Panc1 (cell line): Measurements from ENCODE around the gene SERPIND1. TPM values are rescaled to one million over a fixed set of nuclear protein-coding genes. Genes with fewer than 3 reads are reported as not detected.

Experiments
- ATAC-seq: fragments of 200-7000 bp; cut with Tn5 transposase; 2 replicates; pipeline ENCODE4 v1.9.1; 2020; ENCODE audit warnings: mild to moderate bottlenecking, moderate library complexity
- BruUV-seq: library from RNA; stranded (reverse); fragments of 400-500 nt; replicated peaks from 2 replicates; lab custom pipeline; 2021; lab: Mats Ljungman, UMichigan
- CTCF ChIA-PET: fragments of 300-600 bp; sonication (Branson Sonifier 250); formaldehyde crosslinking; loops from one replicate; lab custom pipeline; 2022; ENCODE audit warnings: antibody characterized with exemption; lab: Charles Lee
- POLR2A ChIA-PET: fragments of 300-600 bp; sonication (Branson Sonifier 250); formaldehyde crosslinking; loops from one replicate; lab custom pipeline; 2022; ENCODE audit warnings: antibody characterized with exemption; lab: Charles Lee
- DNase-seq: peaks from one replicate; pipeline ENCODE4 v3.0.0-alpha.2; 2010; ENCODE audit warnings: low read depth, low spot score
- H3K27ac ChIP-seq: 2 replicates; pipeline ENCODE4 v1.5.1; 2011; ENCODE audit warnings: mild to moderate bottlenecking, low read length, inconsistent platforms
- H3K27me3 ChIP-seq: fragments of 200-500 bp; sonication (Bioruptor generic); 2 replicates; pipeline ENCODE4 v1.6.0; 2014; ENCODE audit warnings: low read length, inconsistent platforms; ENCODE audit not compliant: control insufficient read depth, insufficient read depth
- H3K36me3 ChIP-seq: fragments of 200-500 bp; sonication (Bioruptor generic); 2 replicates; pipeline ENCODE4 v1.5.1; 2014; ENCODE audit warnings: inconsistent platforms, mild to moderate bottlenecking, low read length, moderate library complexity; ENCODE audit not compliant: control insufficient read depth, insufficient read depth
- H3K4me1 ChIP-seq: 2 replicates; pipeline ENCODE4 v1.5.1; 2011; ENCODE audit warnings: inconsistent platforms, mild to moderate bottlenecking, low read length, moderate library complexity; ENCODE audit not compliant: control insufficient read depth, insufficient read depth
- H3K4me3 ChIP-seq, 2 experiments: 2 replicates each; pipeline ENCODE4 v1.5.1; 2011 to 2012; ENCODE audit warnings: low read depth in 2 of 2, low read length in 2 of 2, mild to moderate bottlenecking in 2 of 2, inconsistent platforms in 1 of 2, moderate library complexity in 1 of 2
- H3K9me3 ChIP-seq: fragments of 200-500 bp; sonication (Bioruptor generic); 2 replicates; pipeline ENCODE4 v1.5.1; 2014; ENCODE audit warnings: low read depth, mild to moderate bottlenecking, inconsistent platforms, low read length, moderate library complexity; ENCODE audit not compliant: control insufficient read depth, insufficient read depth
- CTCF ChIP-seq: fragments of 450-650 bp; IDR thresholded peaks from 2 replicates; pipeline ENCODE4 v1.5.1; 2017; ENCODE audit warnings: mild to moderate bottlenecking
- POLR2AphosphoS5 ChIP-seq: IDR thresholded peaks from 2 replicates; pipeline ENCODE4 v1.6.1; 2012; ENCODE audit warnings: mild to moderate bottlenecking, low read depth, low read length, moderate library complexity
- REST ChIP-seq, 2 experiments: IDR thresholded peaks; 2 replicates each; pipeline ENCODE4 v1.6.1; 2011 to 2012; ENCODE audit warnings: low read depth in 2 of 2, control low read depth in 1 of 2, low read length in 1 of 2, mild to moderate bottlenecking in 1 of 2, moderate library complexity in 1 of 2; ENCODE audit not compliant: insufficient read depth in 1 of 2
- SIN3A ChIP-seq: IDR thresholded peaks from 2 replicates; pipeline ENCODE4 v1.6.1; 2012; ENCODE audit warnings: low read depth, mild to moderate bottlenecking, low read length, moderate library complexity, borderline replicate concordance; ENCODE audit not compliant: insufficient read depth
- TCF7L2 ChIP-seq: IDR thresholded peaks from 2 replicates; pipeline ENCODE4 v1.6.1; 2011; ENCODE audit warnings: mild to moderate bottlenecking, low read depth, low read length, inconsistent platforms
- in situ Hi-C: cut with HindIII; loops from 2 replicates; pipeline ENCODE4 v1.10.0; 2016; ENCODE audit warnings: low sequenced_read_pairs, low pct_unique_long_range_greater_than_20kb
- intact Hi-C: fragments of 100-400 bp; cut with micrococcal nuclease; formaldehyde crosslinking; loops from one replicate; pipeline ENCODE4 v1.10.0; 2022; ENCODE audit not compliant: unreplicated experiment
- total RNA-seq: library from RNA; stranded (reverse); gene quantifications from one replicate; pipeline ENCODE4 v1.2.1, GENCODE V29; 2021; ENCODE audit not compliant: unreplicated experiment

SERPIND1 gene
- total RNA-seq, 1 experiment from 2014 or later, result 0.18 TPM

GRCh38 chr22:20751185-20751851, 22.6 kb upstream of the SERPIND1 start:
- DNase-seq (no peak), ATAC-seq (no peak)
- H3K4me1 ChIP-seq, result no peaks in the 10 kb centered on the region
- CTCF ChIA-PET, result no interaction called here
- H3K36me3 ChIP-seq, result no peaks in the 10 kb centered on the region
- H3K9me3 ChIP-seq, result no peaks in the 10 kb centered on the region
- in situ Hi-C loops, result no loop called here
- H3K27me3 ChIP-seq, result no peaks in the 10 kb centered on the region
- intact Hi-C loops, result no loop called here
- POLR2A ChIA-PET, result no interaction called here
- BruUV-seq, result no TSS peak
- no peak for TF ChIP-seq TCF7L2
- TF ChIP-seq POLR2AphosphoS5, result no peak
- TF ChIP-seq SIN3A, result no peak
- no peak for TF ChIP-seq REST (IDR thresholded peaks at IDR 0.05; ENCODE audit: insufficient read depth in 1 of 2, low read depth in 2 of 2, low read length in 1 of 2)
- TF ChIP-seq CTCF, result no peak
- H3K27ac ChIP-seq, result no peak overlapping the region
- H3K4me3 ChIP-seq, result no peak overlapping the region

GRCh38 chr22:20752104-20752741, 21.7 kb upstream of the SERPIND1 start:
- no peak overlapping the region for H3K4me3 ChIP-seq
- intact Hi-C loops, result no loop called here
- DNase-seq (no peak), ATAC-seq (no peak)
- in situ Hi-C loops, result no loop called here
- H3K4me1 ChIP-seq, result no peaks in the 10 kb centered on the region
- TF ChIP-seq SIN3A (no peak), TCF7L2 (no peak), REST (IDR thresholded peaks at IDR 0.05; ENCODE audit: insufficient read depth in 1 of 2, low read depth in 2 of 2, low read length in 1 of 2) (no peak), CTCF (no peak), POLR2AphosphoS5 (no peak)
- no TSS peak for BruUV-seq
- POLR2A ChIA-PET, result no interaction called here
- H3K27me3 ChIP-seq, result no peaks in the 10 kb centered on the region
- H3K36me3 ChIP-seq, result no peaks in the 10 kb centered on the region
- H3K9me3 ChIP-seq, result no peaks in the 10 kb centered on the region
- H3K27ac ChIP-seq, result no peak overlapping the region
- CTCF ChIA-PET, result no interaction called here
